Measurements from ENCODE around the gene MARS1.

- TF ChIP-seq, protein P1, sequence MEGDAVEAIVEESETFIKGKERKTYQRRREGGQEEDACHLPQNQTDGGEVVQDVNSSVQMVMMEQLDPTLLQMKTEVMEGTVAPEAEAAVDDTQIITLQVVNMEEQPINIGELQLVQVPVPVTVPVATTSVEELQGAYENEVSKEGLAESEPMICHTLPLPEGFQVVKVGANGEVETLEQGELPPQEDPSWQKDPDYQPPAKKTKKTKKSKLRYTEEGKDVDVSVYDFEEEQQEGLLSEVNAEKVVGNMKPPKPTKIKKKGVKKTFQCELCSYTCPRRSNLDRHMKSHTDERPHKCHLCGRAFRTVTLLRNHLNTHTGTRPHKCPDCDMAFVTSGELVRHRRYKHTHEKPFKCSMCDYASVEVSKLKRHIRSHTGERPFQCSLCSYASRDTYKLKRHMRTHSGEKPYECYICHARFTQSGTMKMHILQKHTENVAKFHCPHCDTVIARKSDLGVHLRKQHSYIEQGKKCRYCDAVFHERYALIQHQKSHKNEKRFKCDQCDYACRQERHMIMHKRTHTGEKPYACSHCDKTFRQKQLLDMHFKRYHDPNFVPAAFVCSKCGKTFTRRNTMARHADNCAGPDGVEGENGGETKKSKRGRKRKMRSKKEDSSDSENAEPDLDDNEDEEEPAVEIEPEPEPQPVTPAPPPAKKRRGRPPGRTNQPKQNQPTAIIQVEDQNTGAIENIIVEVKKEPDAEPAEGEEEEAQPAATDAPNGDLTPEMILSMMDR (IDR thresholded peaks at IDR 0.05): peak; percentile 41
- no peak for TF ChIP-seq ZFX (IDR thresholded peaks at IDR 0.05; ENCODE audit: borderline replicate concordance)
Measured at GRCh38 chr12:57462912-57463253, 25.0 kb upstream of the MARS1 start.

Measured in 22Rv1 (cell line).